ENCODE data around the gene AFF3.

GRCh38 chr2:99770876-99771275 lies 371.5 kb downstream of the AFF3 start:
- TF ChIP-seq CTCF (IDR thresholded peaks at IDR 0.05) (no peak), POLR2A (IDR thresholded peaks at IDR 0.05) (no peak)

Data from uterus (tissue), 2 donors.